GM18519 (cell line): ENCODE measurements around the gene PSMB3.
"Not testable (repeated sequence)": the region's sequence is repeated elsewhere in the genome, so short reads cannot be mapped to it uniquely, and the experiment has no call there.

Source experiments
- ATAC-seq: cut with Tn5 transposase; IDR thresholded peaks from one replicate; pipeline ENCODE4 v1.9.1; 2021; ENCODE audit warnings: mild to moderate bottlenecking, moderate library complexity; ENCODE audit not compliant: unreplicated experiment, low FRiP score

The PSMB3 gene

GRCh38 chr17:38747463-38748148 is 4.9 kb upstream of the PSMB3 start:
- ATAC-seq = no peak

GRCh38 chr17:38748149-38748891 is 4.2 kb upstream of the PSMB3 start, which contains the start of gene PCGF2:
TSS of gene PCGF2 (minus strand) at chr17:38748336. CDS start at chr17:38740402, 7,934 bp downstream.
- no peak for ATAC-seq

- ATAC-seq = no peak
Observed at GRCh38 chr17:38748892-38749222, 3.7 kb upstream of the PSMB3 start.

- ATAC-seq = no peak
Observed at GRCh38 chr17:38749223-38750043, 3.1 kb upstream of the PSMB3 start.

- ATAC-seq = no peak
Observed at GRCh38 chr17:38750044-38750311, 2.6 kb upstream of the PSMB3 start.

GRCh38 chr17:38750312-38751121 is 2.0 kb upstream of the PSMB3 start:
- no peak for ATAC-seq

- no peak for ATAC-seq
Observed at GRCh38 chr17:38751144-38751807, 1.3 kb upstream of the PSMB3 start.

GRCh38 chr17:38751808-38752307 is 683 bp upstream of the PSMB3 start:
- ATAC-seq = no peak

- no peak for ATAC-seq
Observed at GRCh38 chr17:38753071-38753506, 548 bp downstream of the PSMB3 start.

- no peak for ATAC-seq
Observed at GRCh38 chr17:38761612-38762011, 9.1 kb downstream of the PSMB3 start.

- no peak for ATAC-seq
Observed at GRCh38 chr17:38762231-38762630, 9.7 kb downstream of the PSMB3 start.

- ATAC-seq = no peak
Observed at GRCh38 chr17:38766341-38766740, 13.8 kb downstream of the PSMB3 start.

GRCh38 chr17:38768417-38768816 is 15.9 kb downstream of the PSMB3 start:
- ATAC-seq = no peak

GRCh38 chr17:38773258-38773657 is 20.7 kb downstream of the PSMB3 start:
- no peak for ATAC-seq

- no peak for ATAC-seq
Observed at GRCh38 chr17:38777641-38778250, 25.2 kb downstream of the PSMB3 start.

GRCh38 chr17:38779965-38780752 is 27.6 kb downstream of the PSMB3 start:
- no peak for ATAC-seq

GRCh38 chr17:38783227-38783626 is 30.7 kb downstream of the PSMB3 start:
- no peak for ATAC-seq

- ATAC-seq = no peak
Observed at GRCh38 chr17:38786372-38786771, 33.8 kb downstream of the PSMB3 start.

- not testable (repeated sequence) for ATAC-seq
Observed at GRCh38 chr17:38787999-38788398, 35.5 kb downstream of the PSMB3 start.
